PC-3 (cell line): ENCODE results near the gene PLEKHA6. TPM values are rescaled to one million over a fixed set of nuclear protein-coding genes. Genes with fewer than 3 reads are reported as not detected.

ENCODE experiments used
- ATAC-seq: fragments of 200-7000 bp; cut with Tn5 transposase; 2 replicates; pipeline ENCODE4 v1.9.1; 2020; ENCODE audit warnings: mild to moderate bottlenecking, moderate library complexity
- BruUV-seq: library from RNA; stranded (reverse); fragments of 400-500 nt; replicated peaks from 2 replicates; lab custom pipeline; 2021; lab: Mats Ljungman, UMichigan
- CTCF ChIA-PET: fragments of 300-600 bp; sonication (Branson Sonifier 250); formaldehyde crosslinking; loops from one replicate; lab custom pipeline; 2022; ENCODE audit warnings: antibody characterized with exemption; lab: Charles Lee
- POLR2A ChIA-PET: fragments of 300-600 bp; sonication (Branson Sonifier 250); formaldehyde crosslinking; loops from one replicate; lab custom pipeline; 2022; ENCODE audit warnings: antibody characterized with exemption; ENCODE audit not compliant: unreplicated experiment; lab: Charles Lee
- DNase-seq: peaks from one replicate; pipeline ENCODE4 v3.0.0-alpha.2; 2015
- H2AFZ ChIP-seq: fragments of 300-600 bp; sonication (generic); 2 replicates; pipeline ENCODE4 v1.6.0; 2016; ENCODE audit warnings: antibody characterized with exemption, low read length
- H3F3A ChIP-seq: fragments of 300-600 bp; sonication (generic); one replicate; pipeline ENCODE4 v1.6.0; 2017; ENCODE audit warnings: antibody characterized with exemption, low read length, control low read depth, mild to moderate bottlenecking; ENCODE audit not compliant: unreplicated experiment
- H3K27ac ChIP-seq: fragments of 300-600 bp; sonication (generic); 2 replicates; pipeline ENCODE4 v1.5.1; 2016; ENCODE audit warnings: mild to moderate bottlenecking, low read length
- H3K27me3 ChIP-seq: fragments of 300-600 bp; sonication (generic); 2 replicates; pipeline ENCODE4 v1.6.1; 2016; ENCODE audit warnings: low read length, mixed read lengths
- H3K36me3 ChIP-seq: fragments of 300-600 bp; sonication (generic); 2 replicates; pipeline ENCODE4 v1.6.1; 2016; ENCODE audit warnings: low read depth, mixed run types, low read length, mixed read lengths
- H3K4me1 ChIP-seq: fragments of 300-600 bp; sonication (generic); 2 replicates; pipeline ENCODE4 v1.5.1; 2016; ENCODE audit warnings: low read length; ENCODE audit not compliant: insufficient read depth
- H3K4me2 ChIP-seq: fragments of 300-600 bp; sonication (generic); 2 replicates; pipeline ENCODE4 v1.6.0; 2016; ENCODE audit warnings: low read length
- H3K4me3 ChIP-seq: fragments of 300-600 bp; sonication (generic); 2 replicates; pipeline ENCODE4 v1.5.1; 2016; ENCODE audit warnings: mild to moderate bottlenecking, low read length, mixed read lengths
- H3K79me2 ChIP-seq: fragments of 300-600 bp; sonication (generic); 2 replicates; pipeline ENCODE4 v1.6.1; 2017; ENCODE audit warnings: low read length, mixed read lengths
- H3K9ac ChIP-seq: fragments of 300-600 bp; sonication (generic); 2 replicates; pipeline ENCODE4 v1.6.0; 2016; ENCODE audit warnings: mild to moderate bottlenecking, low read length
- H3K9me2 ChIP-seq: fragments of 300-600 bp; sonication (generic); replicated peaks from 2 replicates; pipeline ENCODE4 v1.6.1; 2016; ENCODE audit warnings: mixed run types, low read length, mixed read lengths
- H3K9me3 ChIP-seq: fragments of 300-600 bp; sonication (generic); 2 replicates; pipeline ENCODE4 v1.6.1; 2016; ENCODE audit warnings: low read length, mixed read lengths
- H4K20me1 ChIP-seq: fragments of 300-600 bp; sonication (generic); 2 replicates; pipeline ENCODE4 v1.6.1; 2016; ENCODE audit warnings: low read length, mixed read lengths
- CTCF ChIP-seq: fragments of 300-600 bp; sonication (generic); conservative IDR thresholded peaks from 2 replicates; pipeline ENCODE4 v1.5.1; 2017; ENCODE audit warnings: antibody characterized with exemption, low read depth, mild to moderate bottlenecking, low read length
- EZH2 ChIP-seq: fragments of 300-600 bp; sonication (generic); IDR thresholded peaks from one replicate; pipeline ENCODE4 v1.6.1; 2017; ENCODE audit warnings: antibody characterized with exemption, mild to moderate bottlenecking, low read length; ENCODE audit not compliant: unreplicated experiment
- EZH2phosphoT487 ChIP-seq: fragments of 300-600 bp; sonication (generic); IDR thresholded peaks from 2 replicates; pipeline ENCODE4 v1.6.1; 2018; ENCODE audit warnings: mild to moderate bottlenecking, antibody characterized with exemption, low read length, borderline replicate concordance
- intact Hi-C: fragments of 100-400 bp; cut with micrococcal nuclease; formaldehyde crosslinking; loops from 2 replicates; pipeline ENCODE4 v1.9.0; 2023
- total RNA-seq: library from RNA; depleted of rRNA; stranded (reverse); fragments of >200 nt; gene quantifications from 2 replicates; pipeline ENCODE4 v1.2.3, GENCODE V29; 2014

Gene PLEKHA6
- total RNA-seq, 1 experiment from 2014 or later = 53.8 TPM

DNA sequence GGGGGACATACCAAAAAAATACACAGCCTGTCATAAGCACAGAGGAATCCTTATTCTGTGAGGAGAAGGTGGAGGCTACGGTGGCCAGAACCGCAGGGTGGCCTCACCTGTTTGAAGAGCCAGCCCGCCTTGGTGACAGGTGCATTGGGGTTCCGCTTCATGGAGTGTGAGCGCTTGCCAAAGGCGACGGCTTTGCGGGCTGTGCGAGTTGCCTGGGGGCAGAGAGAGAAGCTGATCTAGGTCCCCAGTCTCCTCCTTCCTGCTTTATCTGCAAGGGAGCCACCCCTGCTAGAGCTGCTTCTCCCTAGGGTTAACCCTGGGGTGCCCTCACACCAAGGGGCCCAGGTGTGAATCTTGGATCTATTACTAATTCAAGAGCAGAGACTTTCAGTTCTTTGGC, 91.6 kb downstream of the PLEKHA6 start:
- intact Hi-C loops = no loop called here
- Histone ChIP-seq H3K9me2 (no peaks in the 10 kb centered on the region), H3K36me3 (peaks cover 41% of the 10 kb centered on the region; the same call in 1 of the 2 replicates), H3K79me2 (no peaks in the 10 kb centered on the region), H3K27ac (no peak overlapping the region), H3K9me3 (no peaks in the 10 kb centered on the region), H3K9ac (no peak overlapping the region), H3K4me2 (no peak overlapping the region), H3K4me1 (no peaks in the 10 kb centered on the region), H3F3A (no peaks in the 10 kb centered on the region), H3K27me3 (no peaks in the 10 kb centered on the region), H4K20me1 (no peaks in the 10 kb centered on the region), H3K4me3 (no peak overlapping the region), H2AFZ (no peak overlapping the region)
- no peak for DNase-seq
- TF ChIP-seq EZH2 (no peak), EZH2phosphoT487 (no peak), CTCF (no peak)
- POLR2A ChIA-PET = no interaction called here
- ATAC-seq = no peak
- CTCF ChIA-PET = no interaction called here
- BruUV-seq = no TSS peak

- POLR2A ChIA-PET = no interaction called here
- Histone ChIP-seq H3K79me2 (no peaks in the 10 kb centered on the region), H3K4me1 (no peaks in the 10 kb centered on the region), H4K20me1 (no peaks in the 10 kb centered on the region), H3K27ac (no peak overlapping the region), H3K36me3 (peaks cover 38% of the 10 kb centered on the region; the same call in 1 of the 2 replicates), H2AFZ (no peak overlapping the region), H3K4me3 (no peak overlapping the region), H3F3A (no peaks in the 10 kb centered on the region), H3K9me3 (no peaks in the 10 kb centered on the region), H3K4me2 (no peak overlapping the region), H3K9me2 (no peaks in the 10 kb centered on the region), H3K27me3 (no peaks in the 10 kb centered on the region), H3K9ac (no peak overlapping the region)
- CTCF ChIA-PET = no interaction called here
- DNase-seq (no peak), ATAC-seq (no peak)
- intact Hi-C loops = no loop called here
- BruUV-seq = no TSS peak
- TF ChIP-seq EZH2 (no peak), EZH2phosphoT487 (no peak), CTCF (no peak)
Observed at GRCh38 chr1:204267191-204267601, 92.5 kb downstream of the PLEKHA6 start.

GRCh38 chr1:204266504-204267034, 93.2 kb downstream of the PLEKHA6 start:
- Histone ChIP-seq H3F3A (no peaks in the 10 kb centered on the region), H3K9me2 (no peaks in the 10 kb centered on the region), H3K27ac (no peak overlapping the region), H3K4me3 (no peak overlapping the region), H3K79me2 (no peaks in the 10 kb centered on the region), H3K27me3 (no peaks in the 10 kb centered on the region), H3K36me3 (peaks cover 41% of the 10 kb centered on the region; the same call in 1 of the 2 replicates), H2AFZ (no peak overlapping the region), H3K4me2 (no peak overlapping the region), H3K9me3 (no peaks in the 10 kb centered on the region), H3K9ac (no peak overlapping the region), H4K20me1 (no peaks in the 10 kb centered on the region), H3K4me1 (no peaks in the 10 kb centered on the region)
- ATAC-seq (peak; percentile 15; the same call in 1 of the 2 replicates), DNase-seq (no peak)
- CTCF ChIA-PET = no interaction called here
- POLR2A ChIA-PET = no interaction called here
- intact Hi-C loops = no loop called here
- TF ChIP-seq EZH2 (no peak), CTCF (no peak), EZH2phosphoT487 (no peak)
- no TSS peak for BruUV-seq
